Measurements from ENCODE around the gene DYDC2. TPM values are rescaled to one million over a fixed set of nuclear protein-coding genes. Genes with fewer than 3 reads are reported as not detected.
A peak's percentile ranks its signal among the peaks of the same experiment; 100 is the strongest.
"Not testable (repeated sequence)": the region's sequence is repeated elsewhere in the genome, so short reads cannot be mapped to it uniquely, and the experiment has no call there.

DYDC2 gene
- total RNA-seq, 1 experiment from 2014 or later = not detected

GRCh38 chr10:80411681-80412220 lies 55.2 kb downstream of the DYDC2 start:
- H3K27ac ChIP-seq = no peak overlapping the region
- H3K4me1 ChIP-seq (replicated peaks) = peaks cover 80% of the 10 kb centered on the region
- H3K9me3 ChIP-seq (replicated peaks) = no peaks in the 10 kb centered on the region
- no peak overlapping the region for H3K4me3 ChIP-seq
- no peaks in the 10 kb centered on the region for H3K36me3 ChIP-seq
- no peaks in the 10 kb centered on the region for H3K27me3 ChIP-seq (replicated peaks)
- no peak for DNase-seq (ENCODE audit: low read depth in 1 of 2, low spot score in 2 of 2)

GRCh38 chr10:80412486-80412885 lies 55.9 kb downstream of the DYDC2 start:
- DNase-seq (ENCODE audit: low read depth in 1 of 2, low spot score in 2 of 2) = no peak
- Histone ChIP-seq H3K9me3 (replicated peaks) (no peaks in the 10 kb centered on the region), H3K27me3 (replicated peaks) (no peaks in the 10 kb centered on the region), H3K36me3 (no peaks in the 10 kb centered on the region), H3K27ac (no peak overlapping the region), H3K4me1 (replicated peaks) (peaks cover 77% of the 10 kb centered on the region), H3K4me3 (no peak overlapping the region)

GRCh38 chr10:80413271-80413996 lies 56.9 kb downstream of the DYDC2 start:
- Histone ChIP-seq H3K4me3 (peak overlapping the region; percentile 9), H3K9me3 (replicated peaks) (no peaks in the 10 kb centered on the region), H3K27ac (no peak overlapping the region), H3K27me3 (replicated peaks) (no peaks in the 10 kb centered on the region), H3K36me3 (no peaks in the 10 kb centered on the region), H3K4me1 (replicated peaks) (peaks cover 67% of the 10 kb centered on the region)
- peak; percentile 92 to 96 for DNase-seq (ENCODE audit: low read depth in 1 of 2, low spot score in 2 of 2)

GRCh38 chr10:80414142-80414895 lies 57.7 kb downstream of the DYDC2 start:
- DNase-seq (ENCODE audit: low read depth in 1 of 2, low spot score in 2 of 2) = peak in 1 of 2 experiments; percentile 53
- peaks cover 59% of the 10 kb centered on the region for H3K4me1 ChIP-seq (replicated peaks)
- H3K27ac ChIP-seq = no peak overlapping the region
- no peaks in the 10 kb centered on the region for H3K27me3 ChIP-seq (replicated peaks)
- no peaks in the 10 kb centered on the region for H3K9me3 ChIP-seq (replicated peaks)
- H3K4me3 ChIP-seq = no peak overlapping the region; the same call in 1 of the 2 replicates
- no peaks in the 10 kb centered on the region for H3K36me3 ChIP-seq

GRCh38 chr10:80415734-80416478 lies 59.3 kb downstream of the DYDC2 start:
- H3K36me3 ChIP-seq = peaks cover 8% of the 10 kb centered on the region
- no peak for DNase-seq (ENCODE audit: low read depth in 1 of 2, low spot score in 2 of 2)
- peaks cover 55% of the 10 kb centered on the region for H3K4me1 ChIP-seq (replicated peaks)
- H3K27ac ChIP-seq = no peak overlapping the region
- no peaks in the 10 kb centered on the region for H3K9me3 ChIP-seq (replicated peaks)
- H3K27me3 ChIP-seq (replicated peaks) = no peaks in the 10 kb centered on the region
- H3K4me3 ChIP-seq = no peak overlapping the region

GRCh38 chr10:80416479-80417098 lies 60.0 kb downstream of the DYDC2 start:
- H3K36me3 ChIP-seq = peaks cover 12% of the 10 kb centered on the region
- H3K4me1 ChIP-seq (replicated peaks) = peaks cover 48% of the 10 kb centered on the region

GRCh38 chr10:80417256-80417655 lies 60.7 kb downstream of the DYDC2 start:
- H3K27ac ChIP-seq; H3K9me3 ChIP-seq (replicated peaks): not testable (repeated sequence)
- peaks cover 12% of the 10 kb centered on the region for H3K36me3 ChIP-seq

More at GRCh38 chr10:80416479-80417098, 60.0 kb downstream of the DYDC2 start:
- H3K9me3 ChIP-seq (replicated peaks) = no peaks in the 10 kb centered on the region
- H3K27ac ChIP-seq = no peak overlapping the region
- no peaks in the 10 kb centered on the region for H3K27me3 ChIP-seq (replicated peaks)
- no peak for DNase-seq (ENCODE audit: low read depth in 1 of 2, low spot score in 2 of 2)
- H3K4me3 ChIP-seq = no peak overlapping the region

More at GRCh38 chr10:80417256-80417655, 60.7 kb downstream of the DYDC2 start:
- not testable (repeated sequence) for H3K4me3 ChIP-seq; DNase-seq (ENCODE audit: low read depth in 1 of 2, low spot score in 2 of 2); H3K27me3 ChIP-seq (replicated peaks)
- H3K4me1 ChIP-seq (replicated peaks) = peaks cover 43% of the 10 kb centered on the region

Other genes with a start within 250 kb of the DYDC2 start
- not detected in 2 replicates for gene PLAC9, start 224.1 kb upstream of the DYDC2 start, total RNA-seq (2014; rRNA removed; shearing (Covaris generic))
- 76.9 and 114 TPM in 2 replicates for gene ANXA11, start 151.2 kb upstream of the DYDC2 start, total RNA-seq (2014; rRNA removed; shearing (Covaris generic))
- gene MAT1A, start 67.1 kb upstream of the DYDC2 start, total RNA-seq (2014; rRNA removed; shearing (Covaris generic)) = not detected in 2 replicates
- gene DYDC1, start within 50 bp of the DYDC2 start, total RNA-seq (2014; rRNA removed; shearing (Covaris generic)) = not detected in 2 replicates
- 51.8 and 68.9 TPM in 2 replicates for gene PRXL2A, start 51.8 kb downstream of the DYDC2 start, total RNA-seq (2014; rRNA removed; shearing (Covaris generic))
- 60.8 and 65.8 TPM in 2 replicates for gene TSPAN14, start 97.5 kb downstream of the DYDC2 start, total RNA-seq (2014; rRNA removed; shearing (Covaris generic))
- 0.08 TPM in 1 of 2 replicates, not detected in the other for gene SH2D4B, start 181.1 kb downstream of the DYDC2 start, total RNA-seq (2014; rRNA removed; shearing (Covaris generic))

All from SJSA1 (cell line).